Neural cell (in vitro differentiated cells): ENCODE results near the gene HRAS.

Experiments used
- CTCF ChIP-seq: fragments of 450-650 bp; IDR thresholded peaks from 2 replicates; pipeline ENCODE4 v1.5.1; 2014; ENCODE audit warnings: antibody characterized with exemption, mild to moderate bottlenecking, moderate library complexity; ENCODE audit not compliant: poor library complexity, severe bottlenecking
- EP300 ChIP-seq: fragments of 450-650 bp; conservative IDR thresholded peaks from 2 replicates; pipeline ENCODE4 v1.6.1; 2014; ENCODE audit warnings: antibody characterized with exemption, mild to moderate bottlenecking, moderate library complexity; ENCODE audit not compliant: poor library complexity, severe bottlenecking
- EZH2 ChIP-seq: fragments of 200-600, 300-800 bp; shearing (Covaris generic), sonication (generic); IDR thresholded peaks from 2 replicates; pipeline ENCODE4 v1.6.1; 2014; ENCODE audit warnings: antibody characterized with exemption, low read length, borderline replicate concordance, mild to moderate bottlenecking; ENCODE audit not compliant: insufficient read depth, poor library complexity, severe bottlenecking
- POLR2AphosphoS5 ChIP-seq: IDR thresholded peaks from 2 replicates; pipeline ENCODE4 v1.6.1; 2012
- TAF1 ChIP-seq: IDR thresholded peaks from 2 replicates; pipeline ENCODE4 v1.6.1; 2012; ENCODE audit warnings: low read depth

- TF ChIP-seq POLR2AphosphoS5 (no peak), EP300 (no peak), EZH2 (no peak), TAF1 (no peak), CTCF (no peak)
Measured at GRCh38 chr11:565921-566509, 30.6 kb upstream of the HRAS start.
